IPS-18c (cell line): Measurements from ENCODE around the gene BASP1.
"Not testable (repeated sequence)": the region's sequence is repeated elsewhere in the genome, so short reads cannot be mapped to it uniquely, and the experiment has no call there.

Experiments
- H3K4me3 ChIP-seq: 2 replicates; pipeline ENCODE4 v1.7.0; 2013; ENCODE audit warnings: low read depth, mild to moderate bottlenecking, low read length, moderate library complexity; ENCODE audit not compliant: insufficient read depth
- H3K9me3 ChIP-seq: one replicate; pipeline ENCODE4 v1.6.1; 2013; ENCODE audit warnings: mild to moderate bottlenecking, low read length, moderate library complexity; ENCODE audit not compliant: control insufficient read depth, insufficient read depth

Gene BASP1

GRCh38 chr5:17187786-17188170 is 29.7 kb upstream of the BASP1 start:
- Histone ChIP-seq H3K9me3 (no peaks in the 10 kb centered on the region), H3K4me3 (no peak overlapping the region)

DNA sequence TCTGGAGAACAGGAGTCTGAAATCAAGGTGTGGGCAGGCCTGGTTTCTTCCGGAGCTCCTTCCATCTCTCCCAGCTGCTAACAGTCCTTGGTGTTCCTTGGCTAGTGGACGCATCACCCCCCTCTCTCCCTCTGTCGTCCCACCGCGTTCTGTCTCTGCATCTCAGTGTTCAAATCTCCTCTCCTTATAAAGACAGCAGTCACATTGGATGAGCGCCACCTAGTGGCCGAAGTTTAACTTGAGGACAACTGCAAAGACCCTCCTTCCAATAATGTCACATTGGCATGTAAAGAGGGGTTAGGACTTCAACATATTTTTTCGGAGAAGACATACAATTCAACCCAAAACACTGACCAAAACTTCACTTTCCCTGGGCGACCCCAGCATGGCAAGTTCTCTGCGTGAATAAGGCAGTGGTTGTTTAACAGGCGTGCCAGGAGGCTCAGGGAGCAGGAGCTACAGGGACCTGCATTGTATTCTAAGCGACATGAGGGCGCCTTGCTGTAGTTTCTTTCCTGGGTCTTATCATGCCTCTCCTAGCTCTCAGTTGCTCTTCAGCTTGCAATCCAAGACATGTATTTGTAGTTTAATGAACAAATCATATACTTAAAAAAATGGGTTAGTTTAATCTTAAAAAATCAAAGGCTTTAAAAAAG is 27.9 kb upstream of the BASP1 start:
- Histone ChIP-seq H3K9me3 (no peaks in the 10 kb centered on the region), H3K4me3 (no peak overlapping the region)

DNA sequence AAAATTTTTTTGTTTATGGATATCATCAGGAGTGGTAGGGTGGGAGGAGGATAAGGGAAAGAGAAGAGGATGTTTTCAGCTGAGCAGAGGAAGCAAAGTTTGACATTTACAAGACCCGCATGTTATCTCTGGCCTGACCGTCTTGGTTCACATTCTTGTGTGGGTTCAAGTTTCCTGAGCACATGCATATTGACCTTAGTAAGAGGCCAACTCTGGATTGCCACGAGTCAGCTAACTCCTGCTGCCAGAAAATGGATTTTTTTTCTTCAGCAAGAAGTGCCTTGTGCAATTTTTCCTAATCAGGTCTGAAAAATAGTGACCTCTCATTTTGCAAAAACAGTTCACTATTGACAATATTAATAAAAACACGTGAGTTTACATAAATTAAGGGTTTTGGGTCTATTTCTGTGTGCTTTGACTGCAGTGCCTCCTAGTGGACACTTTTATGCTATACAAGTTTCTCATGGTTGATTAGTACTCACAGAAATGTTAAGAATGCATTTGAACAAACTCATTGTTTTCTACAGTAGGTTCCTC is 27.1 kb upstream of the BASP1 start:
- Histone ChIP-seq H3K9me3 (no peaks in the 10 kb centered on the region), H3K4me3 (no peak overlapping the region)

DNA sequence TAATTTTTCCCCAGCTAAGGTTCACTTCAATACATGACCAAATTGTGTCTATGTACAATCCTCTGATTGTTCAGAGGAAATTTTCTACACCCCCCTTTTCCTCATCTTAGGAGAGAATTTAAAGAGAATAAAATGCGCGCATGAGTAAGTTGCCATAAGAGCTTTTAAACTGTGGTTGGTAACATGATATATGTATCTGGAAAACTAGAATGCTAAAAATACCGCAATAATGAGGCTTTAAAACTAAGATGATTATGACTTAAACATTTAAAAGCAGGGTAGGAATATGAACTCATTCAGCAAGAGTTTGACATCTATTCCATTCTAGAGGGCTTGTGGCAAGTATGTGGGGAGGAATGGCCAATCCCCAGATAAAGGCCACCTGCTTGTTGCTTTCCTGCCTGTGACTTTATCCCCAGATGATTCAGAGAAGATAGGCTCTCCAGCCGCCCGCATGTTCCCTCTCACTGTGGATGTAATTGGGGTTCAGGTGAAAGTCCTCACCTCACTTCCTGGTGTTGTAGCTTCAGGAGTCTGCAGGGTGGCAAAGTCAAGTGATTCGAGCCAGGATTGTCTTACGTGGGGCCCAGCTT is 26.5 kb upstream of the BASP1 start:
- H3K4me3 ChIP-seq = no peak overlapping the region
- no peaks in the 10 kb centered on the region for H3K9me3 ChIP-seq

DNA sequence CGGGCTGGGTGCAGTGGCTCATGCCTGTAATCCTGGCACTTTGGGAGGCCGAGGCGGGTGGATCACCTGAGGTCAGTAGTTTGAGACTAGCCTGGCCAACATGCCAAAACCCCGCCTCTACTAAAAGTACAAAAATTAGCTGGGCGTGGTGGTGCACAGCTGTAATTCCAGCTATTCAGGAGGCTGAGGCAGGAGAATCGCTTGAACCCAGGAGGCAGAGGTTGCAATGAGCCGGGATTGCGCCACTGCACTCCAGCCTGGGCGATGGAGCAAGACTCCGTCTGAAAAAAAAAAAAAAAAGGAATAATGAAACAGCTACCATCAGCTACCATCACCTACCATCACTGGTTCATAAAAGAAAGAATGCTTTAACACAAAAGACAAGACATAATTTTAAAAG is 25.9 kb upstream of the BASP1 start:
- not testable (repeated sequence) for H3K9me3 ChIP-seq, H3K4me3 ChIP-seq

DNA sequence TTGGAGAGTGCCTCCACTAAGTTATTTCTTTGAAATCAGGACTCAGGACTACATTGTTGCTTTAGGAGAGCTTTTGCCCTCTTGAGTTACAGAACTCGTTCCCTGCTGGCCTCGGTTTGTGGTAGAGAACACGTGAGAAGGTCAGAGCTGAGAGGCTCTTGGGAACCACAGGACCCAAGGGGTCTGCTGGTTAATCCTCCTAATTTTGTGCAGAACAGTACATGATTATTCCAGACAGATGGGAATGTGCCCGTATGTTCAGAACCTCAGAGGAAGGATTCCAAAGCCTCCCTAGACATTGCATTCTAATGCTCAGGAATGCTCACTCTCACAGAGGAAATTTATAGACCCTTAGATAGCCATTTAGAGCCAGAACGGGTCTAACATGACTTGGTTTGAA is 25.2 kb upstream of the BASP1 start:
- Histone ChIP-seq H3K9me3 (no peaks in the 10 kb centered on the region), H3K4me3 (no peak overlapping the region)

DNA sequence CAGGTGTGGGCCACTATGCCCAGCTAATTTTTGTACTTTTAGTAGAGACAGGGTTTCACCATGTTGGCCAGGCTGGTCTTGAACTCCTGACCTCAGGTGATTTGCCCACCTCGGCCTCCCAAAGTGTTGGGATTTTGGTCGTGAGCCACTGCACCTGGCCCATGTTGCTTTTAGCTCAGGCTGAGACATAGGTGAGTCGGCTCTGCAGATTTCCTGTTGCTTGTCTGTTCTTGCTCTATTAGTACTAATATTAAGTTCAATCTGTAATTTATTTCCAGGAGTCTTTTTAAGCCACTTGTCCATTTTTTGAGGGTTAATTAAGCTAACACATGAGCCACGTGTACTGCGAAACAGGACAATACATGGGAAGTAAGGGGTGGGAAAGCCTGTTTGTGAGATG is 21.4 kb upstream of the BASP1 start:
- Histone ChIP-seq H3K9me3 (no peaks in the 10 kb centered on the region), H3K4me3 (no peak overlapping the region)

DNA sequence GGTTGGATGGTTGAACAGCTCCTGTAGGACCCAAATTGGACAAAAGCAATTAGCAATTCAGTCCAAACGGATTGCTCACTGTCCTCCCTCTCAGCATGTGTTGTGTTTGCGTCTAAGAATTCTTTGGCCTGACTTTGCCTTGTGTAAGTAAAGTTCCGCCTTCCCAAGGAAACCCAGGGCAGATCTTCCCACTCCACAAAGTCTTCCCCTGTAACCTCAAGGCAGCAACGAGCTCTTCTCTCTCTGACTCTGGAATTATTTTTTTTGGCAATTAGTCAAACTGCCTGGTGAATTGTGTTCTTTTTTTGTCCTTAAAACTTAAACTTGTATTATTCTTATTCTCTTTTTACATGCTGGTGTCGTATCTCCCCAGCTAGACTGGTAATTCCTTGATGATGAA is 20.7 kb upstream of the BASP1 start:
- Histone ChIP-seq H3K9me3 (no peaks in the 10 kb centered on the region), H3K4me3 (no peak overlapping the region)

DNA sequence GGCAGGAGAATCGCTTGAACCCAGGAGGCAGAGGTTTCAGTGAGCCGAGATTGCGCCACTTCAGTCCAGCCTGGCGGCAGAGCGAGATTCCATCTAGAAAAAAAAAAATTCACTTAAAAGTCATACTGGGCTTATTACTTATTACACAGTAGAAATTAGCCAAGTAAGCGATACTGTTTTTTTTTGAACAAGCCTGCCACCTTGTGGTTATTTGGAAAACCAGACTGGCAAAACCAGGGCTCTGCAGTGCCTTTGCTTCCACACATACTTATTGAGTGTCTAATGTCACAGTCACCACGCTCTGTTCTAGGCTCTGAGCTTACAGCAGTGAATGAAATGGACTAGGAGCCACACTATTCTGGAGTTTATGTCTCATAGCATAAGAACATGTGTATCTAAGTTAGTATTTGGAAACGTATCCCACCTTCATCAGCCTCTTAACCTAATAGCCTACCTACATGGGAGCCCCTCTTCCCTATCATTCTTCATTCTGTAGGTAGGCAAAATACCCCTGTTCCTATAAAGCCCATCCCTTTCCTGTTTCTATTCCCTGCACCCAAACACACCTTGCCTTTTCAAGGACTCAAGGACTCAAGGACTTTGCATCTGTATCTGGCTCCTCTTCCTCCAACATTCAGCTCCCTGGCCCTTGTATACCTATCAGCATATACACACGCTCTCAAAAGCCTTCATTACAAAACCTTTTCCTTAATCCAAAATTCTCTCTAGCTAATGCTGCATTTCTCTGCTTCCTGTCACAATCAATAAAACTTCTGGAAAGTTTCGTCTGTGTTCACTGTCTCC is 13.9 kb upstream of the BASP1 start:
- H3K4me3 ChIP-seq = no peak overlapping the region
- H3K9me3 ChIP-seq = no peaks in the 10 kb centered on the region

- no peak overlapping the region for H3K4me3 ChIP-seq
Observed at GRCh38 chr5:17204133-17204489, 13.3 kb upstream of the BASP1 start.

GRCh38 chr5:17206021-17206420 is 11.4 kb upstream of the BASP1 start:
- H3K4me3 ChIP-seq = no peak overlapping the region
- peaks cover 2% of the 10 kb centered on the region for H3K9me3 ChIP-seq

More at GRCh38 chr5:17204133-17204489, 13.3 kb upstream of the BASP1 start:
- H3K9me3 ChIP-seq = peaks cover under 1% of the 10 kb centered on the region

GRCh38 chr5:17212191-17212590 is 5.2 kb upstream of the BASP1 start:
- Histone ChIP-seq H3K9me3 (peaks cover 2% of the 10 kb centered on the region), H3K4me3 (no peak overlapping the region)

DNA sequence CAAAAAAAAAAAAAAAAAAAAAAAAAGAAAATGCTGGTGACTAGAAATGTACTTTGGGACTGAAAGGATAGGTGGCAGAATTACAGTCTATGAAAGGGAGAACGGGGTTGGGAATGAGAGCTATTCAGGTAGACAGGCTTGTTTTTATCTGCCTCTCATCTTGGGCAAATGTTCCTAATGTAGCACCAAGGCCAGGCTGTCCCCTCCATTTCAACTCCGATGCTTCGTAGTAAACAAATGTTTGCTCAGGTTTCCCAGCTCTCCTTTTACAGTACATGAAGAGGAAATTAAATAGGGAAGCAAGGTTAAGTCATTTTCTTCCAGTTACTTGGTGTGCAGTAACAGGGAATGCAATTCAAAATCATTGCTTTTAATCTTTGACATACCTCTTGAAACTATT is 4.4 kb upstream of the BASP1 start:
- Histone ChIP-seq H3K4me3 (no peak overlapping the region), H3K9me3 (peaks cover 2% of the 10 kb centered on the region)

GRCh38 chr5:17213938-17214337 is 3.5 kb upstream of the BASP1 start:
- H3K4me3 ChIP-seq = no peak overlapping the region; the same call in 1 of the 2 replicates
- H3K9me3 ChIP-seq = peaks cover 2% of the 10 kb centered on the region

GRCh38 chr5:17214893-17215292 is 2.5 kb upstream of the BASP1 start:
- Histone ChIP-seq H3K9me3 (no peaks in the 10 kb centered on the region), H3K4me3 (no peak overlapping the region)

- no peaks in the 10 kb centered on the region for H3K9me3 ChIP-seq
- no peak overlapping the region for H3K4me3 ChIP-seq
Observed at GRCh38 chr5:17215361-17215760, 2.1 kb upstream of the BASP1 start.

GRCh38 chr5:17216176-17216973 is 1.1 kb upstream of the BASP1 start:
- Histone ChIP-seq H3K4me3 (peak overlapping the region; percentile 69), H3K9me3 (no peaks in the 10 kb centered on the region)
